ENCODE results near the gene SORCS3.

GRCh38 chr10:104935656-104936055 lies 294.6 kb downstream of the SORCS3 start:
- TF ChIP-seq, protein P1, sequence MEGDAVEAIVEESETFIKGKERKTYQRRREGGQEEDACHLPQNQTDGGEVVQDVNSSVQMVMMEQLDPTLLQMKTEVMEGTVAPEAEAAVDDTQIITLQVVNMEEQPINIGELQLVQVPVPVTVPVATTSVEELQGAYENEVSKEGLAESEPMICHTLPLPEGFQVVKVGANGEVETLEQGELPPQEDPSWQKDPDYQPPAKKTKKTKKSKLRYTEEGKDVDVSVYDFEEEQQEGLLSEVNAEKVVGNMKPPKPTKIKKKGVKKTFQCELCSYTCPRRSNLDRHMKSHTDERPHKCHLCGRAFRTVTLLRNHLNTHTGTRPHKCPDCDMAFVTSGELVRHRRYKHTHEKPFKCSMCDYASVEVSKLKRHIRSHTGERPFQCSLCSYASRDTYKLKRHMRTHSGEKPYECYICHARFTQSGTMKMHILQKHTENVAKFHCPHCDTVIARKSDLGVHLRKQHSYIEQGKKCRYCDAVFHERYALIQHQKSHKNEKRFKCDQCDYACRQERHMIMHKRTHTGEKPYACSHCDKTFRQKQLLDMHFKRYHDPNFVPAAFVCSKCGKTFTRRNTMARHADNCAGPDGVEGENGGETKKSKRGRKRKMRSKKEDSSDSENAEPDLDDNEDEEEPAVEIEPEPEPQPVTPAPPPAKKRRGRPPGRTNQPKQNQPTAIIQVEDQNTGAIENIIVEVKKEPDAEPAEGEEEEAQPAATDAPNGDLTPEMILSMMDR (IDR thresholded peaks at IDR 0.05): no peak
- TF ChIP-seq POLR2A (IDR thresholded peaks at IDR 0.05): no peak
